ENCODE data around the gene MAPK14.
"Not testable (repeated sequence)": the region's sequence is repeated elsewhere in the genome, so short reads cannot be mapped to it uniquely, and the experiment has no call there.

DNA sequence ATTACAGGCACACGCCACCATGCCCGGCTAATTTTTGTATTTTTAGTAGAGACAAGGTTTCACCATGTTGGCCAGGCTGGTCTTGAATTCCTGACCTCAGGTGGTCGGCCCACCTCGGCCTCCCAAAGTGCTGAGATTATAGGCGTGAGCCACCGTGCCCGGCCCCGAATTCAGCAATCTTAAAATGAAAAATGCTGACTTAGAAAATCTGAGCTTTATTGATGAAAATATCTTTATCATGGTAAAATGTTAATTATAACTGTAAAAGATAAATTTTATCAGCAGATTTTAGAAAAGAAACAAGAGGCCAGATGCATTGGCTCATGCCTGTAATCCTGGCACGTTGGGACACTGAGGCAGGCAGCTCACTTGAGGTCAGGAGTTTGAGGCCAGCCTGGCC is 39.6 kb upstream of the MAPK14 start:
- TF ChIP-seq FOXK2 (IDR thresholded peaks at IDR 0.05); NFRKB (IDR thresholded peaks at IDR 0.05); SP1 (IDR thresholded peaks at IDR 0.05); ARNT (IDR thresholded peaks at IDR 0.05); FOXA1 (IDR thresholded peaks at IDR 0.05); SUZ12 (IDR thresholded peaks at IDR 0.05); TARDBP (IDR thresholded peaks at IDR 0.05); BHLHE40 (IDR thresholded peaks at IDR 0.05; ENCODE audit: borderline replicate concordance); ELF4 (IDR thresholded peaks at IDR 0.05); FOXM1 (IDR thresholded peaks at IDR 0.05; ENCODE audit: borderline replicate concordance); CTBP1 (IDR thresholded peaks at IDR 0.05; ENCODE audit: borderline replicate concordance); HDGF (IDR thresholded peaks at IDR 0.05; ENCODE audit: borderline replicate concordance); ZNF384 (IDR thresholded peaks at IDR 0.05): not testable (repeated sequence)
- TF ChIP-seq, protein P1, sequence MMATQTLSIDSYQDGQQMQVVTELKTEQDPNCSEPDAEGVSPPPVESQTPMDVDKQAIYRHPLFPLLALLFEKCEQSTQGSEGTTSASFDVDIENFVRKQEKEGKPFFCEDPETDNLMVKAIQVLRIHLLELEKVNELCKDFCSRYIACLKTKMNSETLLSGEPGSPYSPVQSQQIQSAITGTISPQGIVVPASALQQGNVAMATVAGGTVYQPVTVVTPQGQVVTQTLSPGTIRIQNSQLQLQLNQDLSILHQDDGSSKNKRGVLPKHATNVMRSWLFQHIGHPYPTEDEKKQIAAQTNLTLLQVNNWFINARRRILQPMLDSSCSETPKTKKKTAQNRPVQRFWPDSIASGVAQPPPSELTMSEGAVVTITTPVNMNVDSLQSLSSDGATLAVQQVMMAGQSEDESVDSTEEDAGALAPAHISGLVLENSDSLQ (IDR thresholded peaks at IDR 0.05) = not testable (repeated sequence)
